Gastroesophageal sphincter (tissue), 4 donors: ENCODE data around the gene GATB. TPM values are rescaled to one million over a fixed set of nuclear protein-coding genes. Genes with fewer than 3 reads are reported as not detected.

Experiments used
- ATAC-seq: fragments of 150-250 bp; one replicate; pipeline ENCODE4 v1.9.1; 2016; ENCODE audit warnings: mild to moderate bottlenecking, moderate library complexity
- H3K27ac ChIP-seq, 4 donors: fragments of 200-600 bp; sonication (generic) in 3 of 4; 1 replicate in 3 of 4; 2 replicates in 1 of 4; pipeline ENCODE4 v1.5.1; 2016 to 2019
- H3K27me3 ChIP-seq: fragments of 200-600 bp; sonication (generic); one replicate; pipeline ENCODE4 v1.5.1; 2019
- H3K36me3 ChIP-seq, 2 donors: fragments of 200-600 bp; sonication (generic); one replicate each; pipeline ENCODE4 v1.5.1; 2019; ENCODE audit warnings: control low read depth in 1 of 2
- H3K4me1 ChIP-seq, 3 donors: fragments of 200-600 bp; sonication (generic); 1 replicate in 2 of 3; 2 replicates in 1 of 3; pipeline ENCODE4 v1.5.1; 2016 to 2019; ENCODE audit warnings: control low read depth in 2 of 3
- H3K4me3 ChIP-seq, 2 donors: fragments of 200-600 bp; sonication (generic); one replicate each; pipeline ENCODE4 v1.5.1; 2019; ENCODE audit warnings: mild to moderate bottlenecking in 1 of 2, moderate library complexity in 1 of 2
- H3K9me3 ChIP-seq, 3 donors: fragments of 200-600 bp; sonication (generic); one replicate each; pipeline ENCODE4 v1.5.1; 2017 to 2019; ENCODE audit warnings: control low read depth in 2 of 3
- CTCF ChIP-seq, 4 experiments: fragments of 200-600 bp in 2 of 4; fragments of 450-650 bp in 2 of 4; sonication (generic) in 1 of 4; IDR thresholded peaks; one replicate each; pipeline ENCODE4 v1.5.1; 2017 to 2019; ENCODE audit warnings: antibody characterized with exemption in 4 of 4, mild to moderate bottlenecking in 2 of 4, moderate library complexity in 2 of 4
- EP300 ChIP-seq: sonication (generic); formaldehyde crosslinking; IDR thresholded peaks from one replicate; pipeline ENCODE4 v1.6.1; 2017; ENCODE audit warnings: antibody characterized with exemption, mild to moderate bottlenecking
- POLR2A ChIP-seq, 2 donors: fragments of 450-650 bp; IDR thresholded peaks; one replicate each; pipeline ENCODE4 v1.6.1; 2017; ENCODE audit warnings: antibody characterized with exemption in 2 of 2, mild to moderate bottlenecking in 2 of 2, moderate library complexity in 1 of 2
- POLR2AphosphoS5 ChIP-seq: sonication (generic); formaldehyde crosslinking; IDR thresholded peaks from one replicate; pipeline ENCODE4 v1.6.1; 2017; ENCODE audit warnings: antibody characterized with exemption
- WGBS, 2 donors: methylation state at CpG; one replicate each; pipeline ENCODE4 v1.1.5; 2018; ENCODE audit warnings: low coverage in 1 of 2; 5-methylcytosine and 5-hydroxymethylcytosine counted together
- total RNA-seq, 4 donors: library from RNA; depleted of rRNA; stranded (reverse); fragments of >200 nt; gene quantifications; one replicate each; pipeline ENCODE4 v1.1.0, GENCODE V29; 2016

GATB gene
- total RNA-seq, 4 donors from 2014 or later: 10.6 to 22.4 (median 16.6) TPM

GRCh38 chr4:151797853-151798252 is 37.0 kb upstream of the GATB start:
- Histone ChIP-seq H3K36me3 (no peaks in the 10 kb centered on the region), H3K4me1 (no peaks in the 10 kb centered on the region), H3K9me3 (no peaks in the 10 kb centered on the region), H3K4me3 (no peak overlapping the region), H3K27ac (no peak overlapping the region), H3K27me3 (no peaks in the 10 kb centered on the region)
- ATAC-seq: no peak
- TF ChIP-seq POLR2A (IDR thresholded peaks at IDR 0.05): no peak
- no peak for TF ChIP-seq POLR2AphosphoS5
- TF ChIP-seq EP300: no peak
- no peak for TF ChIP-seq CTCF (IDR thresholded peaks at IDR 0.05)

GRCh38 chr4:151797131-151797530 is 36.3 kb upstream of the GATB start:
- H3K27ac ChIP-seq: no peak overlapping the region
- TF ChIP-seq CTCF (IDR thresholded peaks at IDR 0.05) (no peak), EP300 (no peak), POLR2AphosphoS5 (no peak), POLR2A (IDR thresholded peaks at IDR 0.05) (no peak)
- ATAC-seq: no peak
- no peaks in the 10 kb centered on the region for H3K27me3 ChIP-seq
- WGBS, 2 donors: 28% methylated on average over 3 of the region's 3 CpGs
- no peaks in the 10 kb centered on the region for H3K9me3 ChIP-seq
- no peaks in the 10 kb centered on the region for H3K4me1 ChIP-seq
- no peaks in the 10 kb centered on the region for H3K36me3 ChIP-seq
- no peak overlapping the region for H3K4me3 ChIP-seq

GRCh38 chr4:151796106-151796505 is 35.3 kb upstream of the GATB start:
- no peak for ATAC-seq
- no peak overlapping the region for H3K4me3 ChIP-seq
- TF ChIP-seq EP300: no peak
- TF ChIP-seq CTCF (IDR thresholded peaks at IDR 0.05): no peak
- no peak for TF ChIP-seq POLR2AphosphoS5
- no peak for TF ChIP-seq POLR2A (IDR thresholded peaks at IDR 0.05)
- H3K9me3 ChIP-seq: no peaks in the 10 kb centered on the region
- no peaks in the 10 kb centered on the region for H3K36me3 ChIP-seq
- no peaks in the 10 kb centered on the region for H3K4me1 ChIP-seq
- no peak overlapping the region for H3K27ac ChIP-seq
- H3K27me3 ChIP-seq: no peaks in the 10 kb centered on the region
- WGBS, 2 donors: 84 to 100% methylated on average over 3 of the region's 3 CpGs

GRCh38 chr4:151792995-151793394 is 32.2 kb upstream of the GATB start:
- WGBS, 2 donors: 68 to 76% methylated on average over 3 of the region's 4 CpGs
- Histone ChIP-seq H3K4me3 (no peak overlapping the region), H3K27me3 (no peaks in the 10 kb centered on the region), H3K27ac (no peak overlapping the region), H3K9me3 (no peaks in the 10 kb centered on the region), H3K4me1 (no peaks in the 10 kb centered on the region), H3K36me3 (no peaks in the 10 kb centered on the region)
- ATAC-seq: no peak
- TF ChIP-seq EP300: no peak
- TF ChIP-seq POLR2AphosphoS5: no peak

- 60 to 86% methylated on average over 2 to 4 of the region's 4 CpGs for WGBS, 2 donors
- Histone ChIP-seq H3K9me3 (no peaks in the 10 kb centered on the region), H3K27me3 (no peaks in the 10 kb centered on the region), H3K4me3 (no peak overlapping the region), H3K27ac (no peak overlapping the region), H3K4me1 (no peaks in the 10 kb centered on the region), H3K36me3 (no peaks in the 10 kb centered on the region)
- no peak for ATAC-seq
- TF ChIP-seq POLR2A (IDR thresholded peaks at IDR 0.05) (no peak), EP300 (no peak), CTCF (IDR thresholded peaks at IDR 0.05) (no peak), POLR2AphosphoS5 (no peak)
Observed at GRCh38 chr4:151792530-151792929, 31.7 kb upstream of the GATB start.

- H3K4me1 ChIP-seq: no peaks in the 10 kb centered on the region
- no peak overlapping the region for H3K4me3 ChIP-seq
- H3K27ac ChIP-seq: no peak overlapping the region
- H3K36me3 ChIP-seq: no peaks in the 10 kb centered on the region
- no peak for ATAC-seq
- no peaks in the 10 kb centered on the region for H3K9me3 ChIP-seq
- no peaks in the 10 kb centered on the region for H3K27me3 ChIP-seq
- TF ChIP-seq POLR2AphosphoS5 (no peak), POLR2A (IDR thresholded peaks at IDR 0.05) (no peak), EP300 (no peak), CTCF (IDR thresholded peaks at IDR 0.05) (no peak)
Observed at GRCh38 chr4:151788021-151788420, 27.2 kb upstream of the GATB start.
